Nucleus accumbens (tissue), 56 donors: Measurements from ENCODE around the gene OPCML.
A peak's percentile ranks its signal among the peaks of the same experiment; 100 is the strongest.

Experiments used
- DNase-seq, 56 donors: peaks; one replicate each; lab custom pipeline; 2025; lab: John Stamatoyannopoulos, UW

OPCML gene

DNA sequence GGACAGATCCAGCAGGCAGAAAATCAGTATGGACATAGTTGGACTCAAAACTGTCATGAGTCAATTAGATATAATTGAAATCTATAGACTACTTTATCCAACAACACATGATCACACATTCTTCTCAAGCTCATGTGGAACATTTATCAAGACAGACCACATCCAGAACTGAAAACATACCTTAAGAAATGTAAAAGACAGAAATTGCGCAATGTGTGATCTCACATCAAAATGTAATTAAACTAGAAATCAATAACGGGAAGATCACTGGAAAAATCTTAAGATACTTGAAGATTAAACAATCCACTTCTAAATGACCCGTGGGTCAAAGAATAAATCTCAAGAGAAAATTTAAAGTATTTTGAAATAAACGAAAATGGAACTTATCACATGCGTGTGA is 435.3 kb downstream of the OPCML start:
- no peak for DNase-seq

DNA sequence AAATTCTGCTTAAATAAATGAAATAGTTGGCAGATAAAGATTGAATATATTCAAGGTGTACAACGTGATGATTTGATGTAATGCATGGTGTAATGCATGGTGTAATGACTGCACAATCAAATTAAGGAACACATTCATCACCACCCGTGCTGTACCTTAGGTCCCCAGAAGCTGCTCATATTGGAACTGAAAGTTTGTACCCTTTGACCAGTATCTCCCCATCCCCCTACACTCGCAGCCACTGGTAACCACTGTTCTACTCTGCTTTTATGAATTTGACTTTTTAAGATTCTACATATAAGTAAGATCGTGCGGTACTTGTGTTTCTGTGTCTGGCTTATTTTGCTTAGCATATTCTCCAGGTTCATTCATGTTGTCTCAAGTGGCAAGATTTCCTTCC is 445.8 kb downstream of the OPCML start:
- no peak for DNase-seq

DNA sequence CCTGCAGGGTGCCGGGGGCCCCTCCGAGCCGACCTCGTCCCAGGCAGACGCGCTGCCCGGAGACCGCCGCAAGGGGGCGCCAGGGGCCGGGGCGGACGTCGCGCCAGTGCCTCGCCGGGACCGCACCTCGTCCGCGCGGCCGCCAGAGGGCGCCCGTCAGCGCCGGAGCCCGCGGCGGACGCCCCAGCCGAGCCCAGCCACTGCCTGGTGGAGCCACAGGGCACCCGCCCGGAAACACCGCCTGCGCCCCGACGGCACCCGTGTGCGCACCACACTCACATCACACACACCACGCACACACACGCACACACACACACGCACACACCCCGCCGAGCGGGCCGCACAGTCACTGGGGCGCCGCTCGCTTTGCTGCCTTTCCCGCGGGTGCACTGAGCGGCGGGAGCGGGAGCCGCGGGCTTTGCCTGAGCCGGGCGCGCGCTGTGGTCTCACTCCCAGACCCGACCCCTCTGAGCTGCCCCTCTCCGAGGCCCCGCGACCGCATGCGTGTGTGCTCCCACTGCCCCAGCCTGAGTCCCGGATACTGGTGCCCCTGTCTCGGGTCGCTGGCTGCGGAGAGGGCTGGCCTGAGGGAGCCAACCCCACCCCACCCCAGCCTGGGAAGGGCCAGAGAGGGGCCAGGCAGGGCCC is 449.3 kb downstream of the OPCML start:
- DNase-seq, result peak in 47 of 56 donors; percentile 10 to 83 (median 44)

DNA sequence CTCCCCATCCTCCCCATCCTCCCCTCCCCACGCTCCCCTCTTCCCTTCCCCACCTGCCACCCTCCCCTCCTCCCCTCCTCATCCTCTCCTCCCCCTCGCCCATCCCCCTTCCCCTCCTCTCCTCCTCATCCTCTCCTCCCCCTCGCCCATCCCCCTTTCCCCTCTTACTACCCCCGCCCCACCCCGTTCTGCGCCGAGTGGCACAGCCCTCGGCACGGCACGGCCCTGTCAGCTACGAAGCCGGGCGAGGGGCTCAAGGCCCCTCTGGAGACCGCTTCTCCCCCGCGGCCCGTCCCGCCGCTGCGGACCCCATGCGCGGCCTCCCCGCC is 449.9 kb downstream of the OPCML start:
- DNase-seq, result peak in 6 of 56 donors; percentile 11 to 43 (median 18)

DNA sequence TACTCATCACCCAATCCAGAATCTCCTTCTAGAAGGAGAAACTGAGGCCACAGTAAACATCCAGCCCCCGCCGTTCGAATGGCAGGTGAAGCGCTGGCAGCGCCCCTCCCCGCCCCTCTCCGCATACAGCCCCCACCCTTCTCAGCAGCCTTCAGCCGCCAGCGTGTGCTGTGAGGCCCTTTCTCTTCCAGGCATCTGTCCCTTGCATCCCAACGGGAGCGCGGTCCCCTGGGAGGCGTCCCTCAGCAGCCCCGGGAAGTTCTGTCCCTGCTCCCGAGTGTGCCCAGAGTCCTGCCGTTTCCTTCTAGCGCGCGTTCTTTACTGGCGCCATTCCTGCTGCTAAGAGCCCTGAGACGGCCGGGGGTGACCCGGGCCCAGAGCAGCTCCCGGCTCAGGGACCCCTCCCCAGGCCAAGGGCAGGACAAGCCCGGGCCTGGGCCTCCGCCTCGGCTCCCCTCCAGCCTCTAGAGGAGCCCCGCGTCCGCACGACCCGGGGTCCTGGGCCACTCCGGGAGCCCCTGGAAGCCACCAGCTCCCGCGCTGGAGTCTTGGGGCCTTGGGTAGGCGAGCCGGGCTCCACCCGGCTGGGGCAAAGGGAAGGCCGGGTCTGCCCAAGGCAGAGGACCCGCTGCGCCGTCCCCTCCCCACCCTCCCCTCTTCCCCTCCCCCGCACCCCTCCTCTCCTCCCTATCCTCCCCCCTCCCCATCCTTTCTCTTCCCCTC is 450.4 kb downstream of the OPCML start:
- DNase-seq, result no peak

DNA sequence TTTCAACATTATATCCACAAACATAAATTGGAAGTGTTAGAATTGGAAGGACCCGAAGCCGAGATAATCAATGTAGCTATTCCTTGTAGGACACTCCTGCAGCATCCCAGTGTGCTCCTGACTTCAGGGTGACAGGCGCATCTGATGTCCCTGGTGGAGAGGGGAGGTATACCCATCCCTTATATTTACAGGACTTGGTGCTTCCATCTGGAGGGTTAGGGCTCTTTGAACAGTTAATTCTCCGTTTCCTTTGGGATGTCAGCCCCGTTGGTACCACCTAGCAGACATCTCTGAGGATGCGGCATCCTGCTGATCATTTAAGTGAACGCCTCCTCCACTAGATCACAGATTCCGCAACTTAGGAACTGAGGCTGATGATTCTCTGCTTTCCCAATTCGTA is 451.3 kb downstream of the OPCML start:
- DNase-seq, result no peak

DNA sequence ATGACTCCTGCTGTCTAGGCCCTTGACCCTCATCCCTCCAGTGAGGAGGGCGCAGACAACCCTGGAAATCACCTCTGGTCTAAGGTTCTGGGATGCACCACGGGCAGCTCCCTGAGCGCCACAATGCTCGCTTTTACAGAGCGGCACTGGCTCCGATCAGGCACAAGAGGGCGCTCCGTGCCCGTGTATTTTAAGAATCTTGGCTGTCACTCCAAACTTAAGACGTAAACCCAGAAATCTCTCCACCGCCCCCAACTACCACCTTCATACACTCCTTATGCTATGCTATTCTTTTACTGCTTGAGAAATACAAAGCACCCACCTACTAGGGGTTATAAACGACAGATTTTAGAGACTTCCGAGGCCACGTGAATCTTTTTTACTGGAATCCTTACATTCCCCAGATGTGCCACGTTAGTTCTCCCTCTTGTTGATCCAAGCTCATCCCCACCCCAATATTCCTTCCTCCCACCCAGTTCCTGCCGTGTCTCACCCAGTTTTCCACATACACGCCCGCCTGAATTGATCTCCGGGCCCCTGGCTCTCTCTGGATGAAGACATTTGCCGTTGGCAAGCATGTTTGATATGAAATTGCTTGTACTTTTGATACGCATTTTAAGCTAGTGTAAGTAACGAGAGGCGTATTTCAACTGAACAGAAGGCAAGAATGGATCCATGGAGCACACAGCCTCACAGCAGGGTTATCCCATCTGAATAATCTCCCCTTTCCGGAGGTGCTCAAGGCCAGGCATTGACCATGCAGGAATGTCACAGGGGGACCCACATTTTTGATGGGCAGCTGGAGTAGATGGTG is 453.5 kb downstream of the OPCML start:
- peak in 47 of 56 donors; percentile 5 to 85 (median 47) for DNase-seq

DNA sequence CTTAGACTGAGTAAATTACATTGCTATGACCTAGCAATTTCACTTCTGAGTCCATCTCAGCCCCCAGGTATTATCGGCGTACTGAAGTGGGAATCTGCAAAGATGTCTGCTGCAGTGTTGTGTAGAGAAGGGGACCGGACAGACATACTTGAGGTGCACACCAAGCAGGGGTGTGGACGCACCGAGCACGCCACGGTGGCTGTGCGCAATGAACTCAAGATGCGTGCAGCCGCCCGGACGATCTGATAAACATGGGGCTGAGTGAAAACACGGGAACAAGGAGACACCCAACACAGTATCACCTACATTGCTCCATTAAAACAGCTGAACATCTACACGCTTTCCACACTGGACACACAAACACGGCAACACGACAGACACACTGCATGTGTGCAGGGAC is 454.3 kb downstream of the OPCML start:
- no peak for DNase-seq

DNA sequence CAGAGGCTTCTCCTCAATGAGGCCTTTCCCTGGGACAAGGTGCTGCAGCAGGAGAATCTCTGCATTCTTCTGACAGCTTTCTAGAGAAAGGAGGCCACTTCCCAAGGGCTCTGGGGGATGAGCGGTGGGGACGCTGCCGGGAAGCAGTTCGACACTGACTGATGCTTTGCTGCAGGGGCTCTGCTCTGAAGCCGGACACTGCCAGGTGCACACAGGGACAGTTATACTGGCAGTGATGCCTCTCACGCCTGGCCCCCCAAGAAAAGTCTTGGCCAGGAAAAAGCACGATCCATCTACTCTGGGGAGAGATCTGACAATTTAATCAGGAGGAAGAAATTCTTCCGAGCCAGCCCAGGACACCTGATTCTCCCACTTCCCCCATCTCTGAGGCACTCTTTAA is 456.9 kb downstream of the OPCML start:
- DNase-seq, result no peak

DNA sequence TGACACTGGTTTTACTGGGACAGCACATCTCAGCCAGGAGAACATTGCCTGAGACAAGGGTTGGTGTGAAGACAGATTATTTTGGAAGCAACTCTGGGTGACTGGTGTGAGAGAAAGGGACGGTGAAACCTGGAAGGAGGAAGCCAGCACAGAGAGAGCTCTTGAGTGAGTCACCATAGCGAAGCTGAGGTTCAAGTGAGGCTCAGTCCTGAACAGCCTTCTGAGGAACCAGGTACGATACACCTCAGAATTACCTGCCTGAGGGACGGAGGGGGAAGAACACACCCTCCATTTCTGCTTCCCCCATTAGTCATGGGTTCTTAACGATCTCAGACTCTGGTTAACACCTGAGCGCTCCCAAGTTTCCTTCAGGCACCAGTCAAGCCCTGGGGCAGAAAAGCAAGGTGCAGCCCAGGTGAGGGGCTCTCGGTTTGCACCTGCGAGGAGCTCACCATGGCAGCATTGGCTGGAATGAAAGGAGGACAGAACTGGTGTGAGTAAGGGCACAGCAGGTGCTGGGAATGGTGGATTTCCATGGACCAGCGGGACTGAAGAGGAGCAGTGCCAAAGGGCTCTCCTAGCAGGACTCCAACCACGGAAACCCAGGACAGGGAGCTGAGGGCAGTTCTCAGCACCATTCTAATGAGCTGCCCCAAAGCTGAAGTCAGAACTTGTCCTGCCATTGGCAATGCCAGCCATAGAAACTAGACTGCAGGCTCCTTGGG is 459.3 kb downstream of the OPCML start:
- no peak for DNase-seq

DNA sequence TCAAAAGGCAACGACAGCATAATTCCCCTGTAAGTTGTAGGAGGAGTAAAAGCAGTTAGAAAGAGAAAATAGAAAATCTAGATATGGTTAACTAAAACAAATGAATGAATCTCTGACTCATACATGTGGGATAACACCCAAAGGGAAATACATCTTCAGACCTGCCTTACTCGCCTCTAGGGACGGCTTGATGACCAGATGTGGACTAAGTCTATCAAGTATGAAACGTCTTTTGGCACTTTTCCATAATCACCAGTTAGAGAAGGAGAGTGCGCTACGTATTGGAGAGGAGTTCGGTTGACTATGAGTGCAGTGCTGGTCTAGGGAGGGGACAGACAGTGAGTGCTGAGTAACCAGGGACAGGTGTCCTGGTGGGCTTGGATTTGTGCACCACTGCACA is 459.9 kb downstream of the OPCML start:
- DNase-seq, result no peak

DNA sequence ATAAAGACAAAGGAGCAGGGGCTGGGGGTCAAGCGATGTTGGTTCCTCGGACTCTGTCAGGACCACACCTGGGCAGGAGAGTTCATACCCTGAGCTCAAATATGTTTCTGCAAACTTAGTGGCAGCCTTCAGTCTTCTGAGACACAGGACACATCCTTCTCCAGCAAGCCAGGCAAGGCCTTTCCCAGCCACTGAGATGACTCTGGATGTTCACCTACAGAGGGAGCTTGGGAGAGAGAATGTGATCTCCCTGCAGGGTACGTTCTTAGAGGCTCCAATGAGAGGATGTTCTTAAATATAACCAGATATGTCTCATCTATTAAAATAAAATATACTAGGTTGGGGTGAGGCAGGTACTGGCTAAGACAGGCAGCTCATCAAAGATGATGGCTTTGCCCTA is 461.5 kb downstream of the OPCML start:
- DNase-seq, result no peak

DNA sequence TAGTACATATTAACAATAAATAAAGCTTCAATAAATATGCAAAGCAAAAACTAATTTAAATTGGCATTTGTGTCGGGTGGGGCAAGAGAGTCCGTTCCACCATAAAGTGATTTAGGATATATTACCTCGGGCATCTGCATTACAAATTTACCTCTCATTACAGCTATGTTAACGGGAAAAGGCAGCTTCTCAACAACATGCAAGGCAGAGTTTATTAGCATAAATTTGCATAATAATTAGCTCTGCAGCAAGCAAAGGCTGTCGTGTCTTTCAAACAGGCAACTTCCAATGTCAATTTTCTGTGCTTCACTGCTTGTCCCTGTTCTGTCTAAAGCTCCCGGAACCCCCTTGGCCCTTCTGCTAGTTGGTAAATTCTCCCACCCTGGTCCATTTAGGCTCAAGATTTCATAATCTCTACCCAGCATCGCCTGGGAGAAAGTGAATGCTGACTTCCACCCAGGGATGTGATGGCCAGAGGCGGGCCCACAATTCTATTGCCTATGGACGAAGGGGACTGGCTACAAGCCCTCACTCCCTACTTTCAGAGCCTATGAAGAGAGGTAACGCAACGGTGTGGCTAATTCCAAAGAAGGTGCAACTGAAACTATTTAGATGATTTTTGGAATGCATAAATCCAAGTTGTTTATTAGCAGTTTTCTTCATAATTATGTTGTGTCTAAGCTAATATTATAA is 462.1 kb downstream of the OPCML start:
- peak in 1 of 56 donors; percentile 7 for DNase-seq

DNA sequence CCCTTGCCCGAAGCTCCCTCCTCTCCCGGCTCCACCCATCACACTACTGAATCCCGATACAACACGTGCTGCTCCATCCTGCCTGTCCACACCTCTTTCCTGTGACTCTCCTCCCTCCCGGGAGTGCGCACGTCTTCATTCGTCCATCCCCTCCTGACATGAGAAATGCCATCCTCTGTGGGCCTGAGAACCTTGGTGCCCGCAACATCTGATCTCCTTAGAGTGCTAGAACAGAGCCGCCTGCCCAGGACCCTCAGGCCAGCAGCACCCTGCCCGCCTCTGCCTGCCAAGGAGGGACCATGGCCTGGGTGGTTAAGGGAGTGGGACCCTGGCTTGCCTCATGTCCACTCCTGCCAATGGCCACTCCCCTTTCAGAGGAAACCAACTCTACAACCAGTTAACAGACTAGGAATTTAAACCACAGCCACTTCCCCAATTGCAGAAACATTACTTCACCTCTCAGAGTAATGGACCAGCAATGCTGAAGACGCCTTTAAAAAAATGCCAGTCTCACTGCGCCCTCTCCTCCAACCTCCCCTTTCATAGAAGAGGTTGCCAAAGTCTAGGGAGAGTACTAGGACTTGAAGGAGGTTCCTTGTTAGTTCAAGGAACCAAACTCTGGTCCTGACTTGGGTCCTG is 466.3 kb downstream of the OPCML start:
- no peak for DNase-seq

DNA sequence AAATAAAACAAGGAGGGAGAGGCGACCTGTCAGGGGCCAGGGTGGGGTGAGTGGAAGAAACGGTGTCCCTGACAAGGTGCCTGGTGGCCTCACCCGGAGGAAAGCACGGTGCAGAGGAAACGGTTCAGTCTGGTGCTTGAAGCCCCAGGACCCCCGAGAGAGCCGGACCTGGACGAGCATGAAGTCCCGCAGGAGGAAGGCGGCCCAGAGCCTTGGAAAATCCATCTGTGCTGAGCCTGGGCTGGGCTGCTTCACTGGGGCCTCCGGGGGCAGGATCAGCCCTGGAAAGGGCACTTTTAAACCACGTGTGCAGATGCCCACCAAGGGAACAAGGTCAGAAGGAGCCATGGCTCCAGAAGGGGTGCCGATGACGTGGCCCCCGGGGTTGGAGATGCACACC is 467.3 kb downstream of the OPCML start:
- no peak for DNase-seq

DNA sequence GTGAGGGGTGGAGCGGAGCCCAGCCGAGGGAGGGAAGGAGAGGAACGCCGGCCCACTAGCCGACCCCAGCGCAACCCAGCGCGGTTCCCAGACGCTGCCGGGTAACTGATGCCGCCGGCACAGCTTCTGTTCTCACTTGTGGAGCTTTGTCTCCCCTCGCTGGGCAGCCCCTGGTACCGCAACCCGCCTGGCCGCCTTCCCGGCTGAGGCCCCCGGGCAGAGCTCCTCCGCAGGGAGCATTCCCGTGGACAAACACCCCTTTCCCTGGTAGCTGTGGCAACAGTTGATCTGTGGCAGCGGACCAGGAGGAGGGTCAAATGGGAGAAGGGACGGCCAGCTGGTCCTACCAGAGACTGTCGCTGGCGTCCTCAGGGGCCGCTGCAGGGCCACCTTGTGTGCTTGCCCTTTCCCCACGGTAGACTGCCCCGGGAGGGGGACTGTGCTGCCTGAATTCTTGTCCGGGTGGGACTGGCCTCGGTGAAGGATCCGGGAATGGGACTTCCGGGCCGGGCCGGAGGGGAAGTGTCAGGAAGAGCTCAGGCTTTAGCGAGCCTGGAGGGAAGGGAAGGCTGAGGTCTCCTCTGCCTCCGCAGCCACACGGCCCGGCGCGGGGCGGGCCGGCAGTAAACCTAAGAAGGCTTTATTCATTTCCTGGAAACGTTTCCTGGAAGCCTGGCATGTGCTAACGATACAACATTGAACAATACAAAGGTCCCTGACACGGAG is 468.0 kb downstream of the OPCML start:
- DNase-seq, result peak in 53 of 56 donors; percentile 20 to 91 (median 64)

DNA sequence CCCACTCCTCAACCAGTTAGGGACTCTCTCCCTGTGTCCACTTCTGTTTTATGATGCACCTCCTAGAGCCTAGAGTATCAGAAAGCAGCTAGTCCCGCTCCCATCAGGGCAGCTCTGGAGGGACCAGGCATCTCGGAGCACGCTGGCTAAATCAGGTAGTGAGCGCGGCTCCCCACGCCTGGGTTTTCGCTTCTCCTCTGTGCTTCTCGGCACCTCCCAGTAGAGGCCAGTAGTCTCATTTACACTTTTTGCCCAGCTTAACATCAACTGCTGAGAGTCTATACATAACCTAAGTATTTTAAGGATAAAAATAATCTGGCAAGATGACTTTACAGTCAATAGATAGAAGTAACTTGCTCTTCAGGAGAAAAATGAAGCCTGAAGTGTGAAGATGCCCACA is 473.8 kb downstream of the OPCML start:
- no peak for DNase-seq

DNA sequence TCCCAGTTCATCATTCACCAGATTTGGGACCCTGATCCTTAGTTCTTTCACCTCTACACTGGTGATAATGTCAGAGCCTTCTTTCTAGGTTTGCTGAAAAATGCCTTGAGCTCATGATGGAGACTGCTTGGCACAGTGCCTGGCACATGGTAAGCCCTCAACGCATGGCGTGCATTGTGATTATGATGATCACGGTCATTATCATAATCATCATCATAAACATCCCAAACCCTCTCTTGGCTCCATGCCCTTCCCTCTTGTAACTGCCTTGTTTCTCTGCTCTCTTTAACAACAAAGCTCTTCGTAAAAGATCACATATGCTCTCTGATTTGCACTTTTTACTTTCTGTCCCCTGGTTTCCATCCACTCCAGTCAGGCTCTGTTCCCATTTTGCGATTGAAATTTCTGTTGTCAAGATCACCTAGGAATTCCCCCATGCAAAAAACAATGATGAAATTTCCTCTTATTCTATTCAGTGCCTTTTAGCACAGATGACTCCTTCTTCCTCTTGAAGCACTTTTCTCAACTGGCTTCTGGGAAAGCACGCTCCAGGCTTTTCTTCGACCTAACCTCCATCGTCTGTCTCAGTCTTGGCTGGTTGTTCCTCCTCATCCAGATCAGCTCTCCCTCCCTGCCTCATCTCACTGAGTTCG is 479.1 kb downstream of the OPCML start:
- no peak for DNase-seq

DNA sequence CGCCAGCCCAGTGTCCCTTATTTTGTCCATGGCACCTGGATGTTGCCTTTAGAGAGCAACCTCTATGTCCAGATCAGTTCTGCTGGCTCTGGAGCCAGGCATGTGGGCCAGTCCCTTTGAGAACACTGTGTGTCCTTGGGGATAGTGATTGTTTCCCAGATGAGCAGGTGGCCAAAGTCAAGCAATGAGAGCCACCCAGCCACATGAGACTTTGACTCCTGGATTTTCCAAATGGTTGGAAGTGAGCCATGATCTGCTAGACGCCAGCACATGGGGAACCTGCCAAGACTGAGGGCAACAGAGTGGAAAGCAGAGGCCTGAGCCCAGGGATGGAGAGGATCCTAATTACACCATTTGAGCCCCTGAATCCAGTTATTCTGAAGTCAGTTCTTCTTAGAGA is 479.8 kb downstream of the OPCML start:
- DNase-seq, result no peak
